HepG2 (cell line): ENCODE results near the gene CACNA2D3. TPM values are rescaled to one million over a fixed set of nuclear protein-coding genes. Genes with fewer than 3 reads are reported as not detected.

Experiments
- CC2D1A ChIP-seq: sonication (generic); formaldehyde crosslinking; IDR thresholded peaks from 2 replicates; pipeline ENCODE4 v1.8.1; 2023; ENCODE audit warnings: mild to moderate bottlenecking, missing genetic modification reagents
- CREB1 ChIP-seq, 2 experiments: fragments of 450-650 bp in 1 of 2; IDR thresholded peaks; 2 replicates each; pipeline ENCODE4 v1.6.1; 2016 to 2017; ENCODE audit warnings: control low read depth in 1 of 2, mild to moderate bottlenecking in 1 of 2, missing compliant biosample characterization in 1 of 2, missing genetic modification characterization in 1 of 2
- ETV6 ChIP-seq: sonication (generic); formaldehyde crosslinking; conservative IDR thresholded peaks from 2 replicates; pipeline ENCODE4 v1.4.0; 2020; ENCODE audit warnings: missing genetic modification reagents
- RFXAP ChIP-seq: sonication (generic); formaldehyde crosslinking; IDR thresholded peaks from 2 replicates; pipeline ENCODE4 v1.4.0; 2020; ENCODE audit warnings: missing genetic modification reagents, borderline replicate concordance
- SNAPC2 ChIP-seq: sonication (generic); formaldehyde crosslinking; IDR thresholded peaks from 2 replicates; pipeline ENCODE4 v1.8.1; 2022; ENCODE audit warnings: mild to moderate bottlenecking, missing genetic modification reagents
- SNRNP70 ChIP-seq: fragments of 200-400 bp; formaldehyde crosslinking; IDR thresholded peaks from 2 replicates; pipeline ENCODE4 v1.6.1; 2017; ENCODE audit warnings: mild to moderate bottlenecking, low read depth, low read length, moderate library complexity
- ZNF124 ChIP-seq: sonication (generic); formaldehyde crosslinking; IDR thresholded peaks from 2 replicates; pipeline ENCODE4 v1.4.0; 2020; ENCODE audit warnings: missing genetic modification reagents
- ZNF160 ChIP-seq: sonication (generic); formaldehyde crosslinking; IDR thresholded peaks from 2 replicates; pipeline ENCODE4 v1.8.0; 2022; ENCODE audit warnings: mild to moderate bottlenecking, inconsistent platforms, missing genetic modification reagents
- ZSCAN31 ChIP-seq: sonication (generic); formaldehyde crosslinking; IDR thresholded peaks from 2 replicates; pipeline ENCODE4 v1.5.0; 2020; ENCODE audit warnings: low read depth, mild to moderate bottlenecking, missing genetic modification reagents
- polyA plus RNA-seq, 8 experiments: library from polyadenylated mRNA; depleted of rRNA in 3 of 8; stranded (reverse) in 7 of 8; unstranded in 1 of 8; fragments of >200 nt; fragmentation: Illumina TruSeq in 4 of 8; extraction: Trizol in 4 of 8; gene quantifications; 2 replicates each; pipeline versions ENCODE4 v1.2.1 to v1.2.3, GENCODE V29; 2011 to 2016; ENCODE audit warnings: low read depth in 4 of 8, missing spikeins in 1 of 8, mixed read lengths in 1 of 8; ENCODE audit not compliant: insufficient read depth in 1 of 8
- total RNA-seq, 5 experiments: library from RNA; depleted of rRNA; stranded (reverse); fragments of >200 nt; fragmentation: Illumina TruSeq; extraction: Trizol; gene quantifications; 2 replicates each; pipeline ENCODE4 v1.2.3, GENCODE V29; 2016; ENCODE audit warnings: low read depth in 1 of 5
- TF ChIP-seq, protein P1 (sequence below): IDR thresholded peaks from 2 replicates; pipeline ENCODE4 v1.6.1; 2012; ENCODE audit warnings: low read depth, low read length, improper control_type of control experiment
- TF ChIP-seq, protein P2 (sequence below): sonication (generic); formaldehyde crosslinking; IDR thresholded peaks from 2 replicates; pipeline ENCODE4 v1.5.0; 2020; ENCODE audit warnings: mild to moderate bottlenecking, missing genetic modification reagents
- TF ChIP-seq, protein P3 (sequence below): sonication (generic); formaldehyde crosslinking; IDR thresholded peaks from 2 replicates; pipeline ENCODE4 v1.4.0; 2020; ENCODE audit warnings: low read depth, mild to moderate bottlenecking, missing genetic modification reagents

Gene CACNA2D3
- total and polyA plus RNA-seq, 2 of the 13 experiments (the other 11 are each of a cell fraction or from before 2014, with no cell fraction given) = not detected

DNA sequence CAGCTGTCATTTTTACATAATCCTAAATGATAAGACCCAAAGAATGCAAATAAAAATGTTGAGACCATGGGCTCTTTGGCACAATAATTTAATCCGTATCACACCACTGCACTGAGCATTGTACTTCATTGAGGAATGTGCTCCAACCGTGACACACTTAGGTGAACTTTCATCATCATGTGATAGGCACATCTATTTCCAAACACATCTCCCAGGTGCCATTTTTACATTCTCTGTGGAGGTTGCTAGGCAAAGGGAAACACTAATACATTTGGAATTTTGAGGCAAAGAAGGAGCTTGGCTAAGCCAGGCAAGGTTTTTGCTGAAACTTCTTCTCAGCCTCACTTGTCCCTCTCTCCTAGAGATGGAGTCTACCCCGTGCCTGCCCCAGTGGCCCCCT, 736.8 kb downstream of the CACNA2D3 start (continued):
- TF ChIP-seq, protein P1, sequence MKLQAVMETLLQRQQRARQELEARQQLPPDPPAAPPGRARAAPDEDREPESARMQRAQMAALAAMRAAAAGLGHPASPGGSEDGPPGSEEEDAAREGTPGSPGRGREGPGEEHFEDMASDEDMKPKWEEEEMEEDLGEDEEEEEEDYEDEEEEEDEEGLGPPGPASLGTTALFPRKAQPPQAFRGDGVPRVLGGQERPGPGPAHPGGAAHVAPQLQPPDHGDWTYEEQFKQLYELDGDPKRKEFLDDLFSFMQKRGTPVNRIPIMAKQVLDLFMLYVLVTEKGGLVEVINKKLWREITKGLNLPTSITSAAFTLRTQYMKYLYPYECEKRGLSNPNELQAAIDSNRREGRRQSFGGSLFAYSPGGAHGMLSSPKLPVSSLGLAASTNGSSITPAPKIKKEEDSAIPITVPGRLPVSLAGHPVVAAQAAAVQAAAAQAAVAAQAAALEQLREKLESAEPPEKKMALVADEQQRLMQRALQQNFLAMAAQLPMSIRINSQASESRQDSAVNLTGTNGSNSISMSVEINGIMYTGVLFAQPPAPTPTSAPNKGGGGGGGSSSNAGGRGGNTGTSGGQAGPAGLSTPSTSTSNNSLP = no peak
- no peak for TF ChIP-seq ZNF124 (CRISPR knock-in tag)
- no peak for TF ChIP-seq SNAPC2 (CRISPR knock-in tag)
- TF ChIP-seq ZSCAN31 (CRISPR knock-in tag) = no peak
- TF ChIP-seq, protein P2, sequence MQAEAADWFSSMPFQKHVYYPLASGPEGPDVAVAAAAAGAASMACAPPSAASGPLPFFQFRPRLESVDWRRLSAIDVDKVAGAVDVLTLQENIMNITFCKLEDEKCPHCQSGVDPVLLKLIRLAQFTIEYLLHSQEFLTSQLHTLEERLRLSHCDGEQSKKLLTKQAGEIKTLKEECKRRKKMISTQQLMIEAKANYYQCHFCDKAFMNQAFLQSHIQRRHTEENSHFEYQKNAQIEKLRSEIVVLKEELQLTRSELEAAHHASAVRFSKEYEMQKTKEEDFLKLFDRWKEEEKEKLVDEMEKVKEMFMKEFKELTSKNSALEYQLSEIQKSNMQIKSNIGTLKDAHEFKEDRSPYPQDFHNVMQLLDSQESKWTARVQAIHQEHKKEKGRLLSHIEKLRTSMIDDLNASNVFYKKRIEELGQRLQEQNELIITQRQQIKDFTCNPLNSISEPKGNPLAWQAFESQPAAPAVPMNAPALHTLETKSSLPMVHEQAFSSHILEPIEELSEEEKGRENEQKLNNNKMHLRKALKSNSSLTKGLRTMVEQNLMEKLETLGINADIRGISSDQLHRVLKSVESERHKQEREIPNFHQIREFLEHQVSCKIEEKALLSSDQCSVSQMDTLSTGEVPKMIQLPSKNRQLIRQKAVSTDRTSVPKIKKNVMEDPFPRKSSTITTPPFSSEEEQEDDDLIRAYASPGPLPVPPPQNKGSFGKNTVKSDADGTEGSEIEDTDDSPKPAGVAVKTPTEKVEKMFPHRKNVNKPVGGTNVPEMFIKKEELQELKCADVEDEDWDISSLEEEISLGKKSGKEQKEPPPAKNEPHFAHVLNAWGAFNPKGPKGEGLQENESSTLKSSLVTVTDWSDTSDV (CRISPR knock-in tag) = no peak
- TF ChIP-seq ETV6 (CRISPR knock-in tag) = no peak
- no peak for TF ChIP-seq RFXAP
- no peak for TF ChIP-seq ZNF160
- no peak for TF ChIP-seq CREB1 (IDR thresholded peaks at IDR 0.05)
- TF ChIP-seq CREB1 (CRISPR knock-in tag; IDR thresholded peaks at IDR 0.05) = no peak
- TF ChIP-seq SNRNP70 = no peak
- TF ChIP-seq, protein P3, sequence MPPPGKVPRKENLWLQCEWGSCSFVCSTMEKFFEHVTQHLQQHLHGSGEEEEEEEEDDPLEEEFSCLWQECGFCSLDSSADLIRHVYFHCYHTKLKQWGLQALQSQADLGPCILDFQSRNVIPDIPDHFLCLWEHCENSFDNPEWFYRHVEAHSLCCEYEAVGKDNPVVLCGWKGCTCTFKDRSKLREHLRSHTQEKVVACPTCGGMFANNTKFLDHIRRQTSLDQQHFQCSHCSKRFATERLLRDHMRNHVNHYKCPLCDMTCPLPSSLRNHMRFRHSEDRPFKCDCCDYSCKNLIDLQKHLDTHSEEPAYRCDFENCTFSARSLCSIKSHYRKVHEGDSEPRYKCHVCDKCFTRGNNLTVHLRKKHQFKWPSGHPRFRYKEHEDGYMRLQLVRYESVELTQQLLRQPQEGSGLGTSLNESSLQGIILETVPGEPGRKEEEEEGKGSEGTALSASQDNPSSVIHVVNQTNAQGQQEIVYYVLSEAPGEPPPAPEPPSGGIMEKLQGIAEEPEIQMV (CRISPR knock-in tag) = no peak
- TF ChIP-seq CC2D1A = no peak
